Epithelial cell of prostate (primary cell): ENCODE results near the gene NRBF2.

Experiments used
- DNase-seq: peaks from one replicate; pipeline ENCODE4 v3.0.0-alpha.2; 2011; ENCODE audit warnings: low read depth, low spot score
- H3K27ac ChIP-seq: fragments of 450-650 bp; 2 replicates; pipeline ENCODE4 v1.5.1; 2017; ENCODE audit warnings: mild to moderate bottlenecking

Gene NRBF2

GRCh38 chr10:63155388-63156020 is 22.4 kb downstream of the NRBF2 start:
- peak overlapping the region; percentile 18 for H3K27ac ChIP-seq
- DNase-seq: no peak

- DNase-seq: no peak
- H3K27ac ChIP-seq: peak overlapping the region; percentile 45
Observed at GRCh38 chr10:63156236-63156635, 23.1 kb downstream of the NRBF2 start.

- DNase-seq: peak; percentile 65
- H3K27ac ChIP-seq: peak overlapping the region; percentile 45
Observed at GRCh38 chr10:63157845-63158624, 24.9 kb downstream of the NRBF2 start.

- no peak for DNase-seq
- no peak overlapping the region for H3K27ac ChIP-seq
Observed at GRCh38 chr10:63161592-63161991, 28.5 kb downstream of the NRBF2 start.

GRCh38 chr10:63164166-63164623 is 31.1 kb downstream of the NRBF2 start:
- no peak overlapping the region for H3K27ac ChIP-seq
- DNase-seq: no peak

GRCh38 chr10:63165249-63165648 is 32.1 kb downstream of the NRBF2 start:
- no peak for DNase-seq
- H3K27ac ChIP-seq: no peak overlapping the region

- DNase-seq: peak; percentile 10
- no peak overlapping the region for H3K27ac ChIP-seq
Observed at GRCh38 chr10:63166742-63167258, 33.7 kb downstream of the NRBF2 start.

- DNase-seq: no peak
- H3K27ac ChIP-seq: no peak overlapping the region
Observed at GRCh38 chr10:63168821-63169462, 35.8 kb downstream of the NRBF2 start.

- no peak overlapping the region for H3K27ac ChIP-seq
- DNase-seq: no peak
Observed at GRCh38 chr10:63169624-63170023, 36.5 kb downstream of the NRBF2 start.

GRCh38 chr10:63171255-63171855 is 38.2 kb downstream of the NRBF2 start:
- no peak overlapping the region for H3K27ac ChIP-seq
- no peak for DNase-seq

GRCh38 chr10:63171926-63172325 is 38.8 kb downstream of the NRBF2 start:
- no peak overlapping the region for H3K27ac ChIP-seq

GRCh38 chr10:63173468-63174232 is 40.5 kb downstream of the NRBF2 start:
- H3K27ac ChIP-seq: no peak overlapping the region
- no peak for DNase-seq

More at GRCh38 chr10:63171926-63172325, 38.8 kb downstream of the NRBF2 start:
- DNase-seq: no peak

- DNase-seq: no peak
- H3K27ac ChIP-seq: no peak overlapping the region
Observed at GRCh38 chr10:63175534-63175933, 42.4 kb downstream of the NRBF2 start.

GRCh38 chr10:63192826-63193225 is 59.7 kb downstream of the NRBF2 start:
- DNase-seq: no peak
- H3K27ac ChIP-seq: no peak overlapping the region

GRCh38 chr10:63197344-63198092 is 64.4 kb downstream of the NRBF2 start:
- H3K27ac ChIP-seq: no peak overlapping the region
- no peak for DNase-seq

GRCh38 chr10:63199716-63200115 is 66.6 kb downstream of the NRBF2 start:
- no peak overlapping the region for H3K27ac ChIP-seq
- DNase-seq: no peak

GRCh38 chr10:63200431-63200830 is 67.3 kb downstream of the NRBF2 start:
- no peak overlapping the region for H3K27ac ChIP-seq
- DNase-seq: no peak

- no peak for DNase-seq
- no peak overlapping the region for H3K27ac ChIP-seq
Observed at GRCh38 chr10:63201118-63201517, 68.0 kb downstream of the NRBF2 start.
